HG03280 (cell line): ENCODE data around the gene MCC.

ENCODE experiments used
- ATAC-seq: cut with Tn5 transposase; IDR thresholded peaks from one replicate; pipeline ENCODE4 v1.9.1; 2021; ENCODE audit warnings: mild to moderate bottlenecking, moderate library complexity; ENCODE audit not compliant: unreplicated experiment

MCC gene

DNA sequence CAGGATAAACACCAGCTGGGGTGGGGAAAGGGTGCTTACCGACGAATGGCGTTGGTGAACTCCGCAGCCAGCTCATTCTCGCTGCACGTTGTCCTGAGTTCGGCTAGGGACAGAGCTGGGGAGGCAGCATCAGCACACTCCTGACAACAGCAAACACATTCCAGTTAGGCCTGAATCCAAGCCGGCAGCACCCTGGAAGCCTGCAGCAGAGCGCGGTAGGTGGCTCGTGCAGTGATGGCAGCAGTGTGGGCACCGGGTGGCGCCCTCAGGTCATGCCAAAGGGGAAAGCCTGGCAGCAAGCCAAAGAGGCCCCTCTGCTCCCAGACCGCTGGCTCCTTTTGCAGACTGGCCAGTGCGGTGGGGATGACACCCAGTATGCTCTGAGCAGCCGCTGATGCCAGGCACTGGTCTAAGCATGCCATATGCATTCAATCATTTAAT is 444.7 kb downstream of the MCC start:
- no peak for ATAC-seq

DNA sequence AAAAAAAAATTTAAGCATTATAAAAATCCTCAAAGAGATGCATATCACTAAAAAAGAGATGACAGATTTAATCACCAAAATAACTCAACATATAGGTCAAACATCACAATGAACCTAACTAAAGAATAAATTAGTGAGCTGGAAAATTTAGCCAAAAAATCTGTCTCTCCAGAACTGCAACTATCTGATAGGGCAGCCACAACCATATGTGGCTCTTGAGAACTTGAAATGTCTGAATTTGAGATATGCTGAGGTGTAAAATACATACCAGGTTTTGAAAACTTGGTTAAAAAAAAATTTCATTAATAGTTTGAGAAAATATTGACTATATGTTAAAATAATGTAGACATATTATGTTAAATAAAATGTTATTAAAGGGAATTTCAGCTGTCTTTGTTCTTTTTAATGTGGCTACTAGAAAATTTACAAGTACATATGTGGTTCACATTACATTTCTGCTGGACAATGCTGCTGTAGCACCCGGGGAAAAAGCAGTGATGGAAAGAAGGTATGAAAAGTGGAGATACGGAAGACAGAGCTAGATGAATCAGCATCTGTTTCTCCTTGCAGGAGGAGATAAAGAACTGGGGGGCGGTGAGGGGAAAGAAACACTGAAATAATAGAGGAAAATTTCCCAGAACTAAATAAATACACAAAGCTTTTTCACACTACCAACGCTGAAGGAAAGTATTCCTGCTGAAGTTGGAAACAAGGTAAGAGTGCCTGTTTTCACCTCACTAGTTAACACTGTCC is 445.6 kb downstream of the MCC start:
- no peak for ATAC-seq

DNA sequence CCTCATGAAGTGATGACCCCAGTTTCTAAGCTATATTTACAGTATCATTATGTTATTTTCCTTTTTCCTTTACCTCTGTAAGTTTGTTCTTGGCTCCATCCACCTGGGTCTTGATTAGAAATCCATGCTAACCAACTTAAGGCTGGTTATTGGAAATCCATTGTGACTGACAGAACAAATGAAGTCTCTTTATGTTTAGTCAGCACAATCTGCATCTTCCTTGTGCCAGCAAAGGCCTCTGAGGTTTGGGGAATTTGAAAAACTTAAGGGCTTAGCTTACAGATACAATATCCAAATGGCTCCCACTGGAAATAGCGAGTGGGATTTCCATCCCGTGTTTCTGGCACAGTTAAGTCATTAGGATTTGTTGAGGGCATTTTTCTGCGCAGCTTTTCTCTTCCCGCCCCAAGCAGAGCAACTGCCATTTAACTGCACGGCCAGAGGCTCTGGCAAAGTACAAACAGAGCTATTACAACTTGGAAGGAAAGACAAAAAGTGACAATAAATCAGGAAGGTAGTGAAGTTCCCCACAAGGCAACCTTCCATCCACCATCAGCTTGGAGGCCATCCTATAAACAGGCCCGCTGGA is 447.5 kb downstream of the MCC start:
- ATAC-seq, result no peak

DNA sequence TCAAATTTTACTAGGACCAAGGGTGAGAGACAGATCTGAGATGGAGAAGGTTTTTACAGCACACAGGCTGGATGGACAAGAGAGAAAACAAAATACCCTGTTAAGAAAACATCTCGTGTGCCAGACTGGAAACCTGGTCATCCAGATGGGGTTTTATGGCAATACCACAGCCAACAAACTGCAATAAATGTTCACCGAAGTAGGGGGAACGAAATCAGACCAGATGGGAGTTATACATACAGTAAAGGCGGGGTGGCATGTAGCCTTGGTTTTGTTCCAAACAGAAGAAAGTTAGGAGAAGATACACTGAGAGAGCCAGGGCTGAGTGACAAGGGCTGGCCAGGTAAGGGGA is 448.3 kb downstream of the MCC start:
- no peak for ATAC-seq

DNA sequence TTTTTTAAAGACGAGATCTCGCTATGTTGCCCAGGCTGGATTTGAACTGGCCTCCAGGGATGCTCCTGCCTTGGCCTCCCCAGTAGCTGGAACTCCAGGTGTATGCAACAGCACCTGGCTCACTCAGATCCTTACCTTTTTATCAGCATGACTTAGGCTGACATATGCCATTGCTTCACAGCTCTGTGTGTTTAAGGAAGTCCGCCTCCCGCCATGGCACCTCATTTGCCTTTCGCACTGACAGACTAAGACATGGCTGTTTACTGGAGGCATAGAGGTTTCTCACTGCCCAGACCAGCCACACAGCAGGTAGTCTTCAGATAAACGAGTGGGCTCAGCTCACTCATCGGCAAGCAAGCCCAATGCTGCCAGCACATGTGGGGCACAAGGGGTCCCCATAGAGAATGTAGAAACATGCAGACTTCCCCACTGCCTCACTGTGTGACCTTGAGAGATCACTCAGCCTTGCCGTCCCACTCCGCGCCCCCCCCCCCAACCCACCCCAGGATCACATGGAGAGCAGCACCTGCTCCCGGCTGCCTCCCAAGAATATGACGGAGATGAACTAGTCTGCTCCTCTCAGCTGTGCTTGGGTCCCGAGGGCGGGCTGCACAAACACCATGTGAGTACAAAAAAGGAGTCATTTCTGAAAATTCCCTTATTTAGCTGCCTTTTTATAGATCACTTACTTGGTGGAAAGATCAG is 448.9 kb downstream of the MCC start:
- ATAC-seq, result no peak

DNA sequence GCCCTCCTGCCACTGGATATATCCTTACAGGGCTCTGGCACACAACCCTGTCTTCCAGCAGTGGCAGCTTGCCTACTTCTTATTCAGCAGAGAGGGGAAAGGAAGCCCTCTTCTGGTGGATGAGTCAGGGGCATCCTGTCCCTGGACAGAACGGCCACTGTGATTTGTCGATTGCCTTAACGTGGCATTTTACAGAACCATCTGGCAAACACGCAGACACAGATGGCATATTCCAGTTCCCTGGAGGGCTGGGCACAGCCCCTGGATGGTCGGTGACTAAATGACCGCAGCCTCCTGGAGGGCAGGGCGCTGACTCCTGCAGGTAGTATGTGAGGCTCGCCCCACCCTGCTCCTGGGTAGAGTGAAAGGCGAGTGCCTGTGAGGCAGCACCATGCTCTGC is 449.5 kb downstream of the MCC start:
- no peak for ATAC-seq

DNA sequence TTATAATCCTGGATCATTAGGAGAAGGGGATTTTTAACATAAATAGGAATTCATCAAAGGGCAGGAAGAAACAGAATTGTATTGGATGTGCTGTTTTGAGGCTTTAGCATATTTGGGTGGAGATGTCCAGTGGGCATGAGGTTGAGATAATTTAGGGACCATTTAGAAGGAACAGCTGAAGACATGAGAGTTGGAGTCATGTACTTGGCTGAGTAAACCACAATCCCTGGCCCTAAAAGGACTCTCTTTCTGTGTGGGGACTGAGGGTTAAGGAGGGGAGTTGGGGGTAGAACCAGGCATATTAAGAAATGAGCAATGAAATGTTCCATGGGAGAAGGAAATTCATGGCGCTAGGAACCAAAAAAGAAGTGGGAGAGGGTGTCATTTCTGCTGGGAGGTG is 450.1 kb downstream of the MCC start:
- no peak for ATAC-seq

DNA sequence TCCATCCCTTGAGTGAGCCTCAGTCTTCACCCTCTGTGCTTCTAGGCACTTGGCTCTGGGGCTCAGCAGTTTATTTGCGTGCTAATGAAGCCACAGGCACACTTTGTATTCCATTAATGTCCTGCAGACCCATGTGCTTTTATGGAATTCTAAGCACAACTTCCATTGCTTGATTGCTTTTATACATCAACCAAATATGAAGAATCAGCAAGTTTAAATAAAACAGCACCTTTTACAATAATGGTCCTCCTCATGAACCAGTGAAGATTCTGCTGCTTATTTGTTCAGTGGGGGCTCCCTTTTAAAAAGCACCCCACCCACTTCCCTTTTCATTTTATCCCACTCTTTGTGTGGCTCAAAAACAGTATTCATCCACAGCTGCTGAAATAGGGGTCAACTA is 451.4 kb downstream of the MCC start:
- ATAC-seq, result no peak

- ATAC-seq, result no peak
Observed at GRCh38 chr5:113036321-113036720, 451.9 kb downstream of the MCC start.

DNA sequence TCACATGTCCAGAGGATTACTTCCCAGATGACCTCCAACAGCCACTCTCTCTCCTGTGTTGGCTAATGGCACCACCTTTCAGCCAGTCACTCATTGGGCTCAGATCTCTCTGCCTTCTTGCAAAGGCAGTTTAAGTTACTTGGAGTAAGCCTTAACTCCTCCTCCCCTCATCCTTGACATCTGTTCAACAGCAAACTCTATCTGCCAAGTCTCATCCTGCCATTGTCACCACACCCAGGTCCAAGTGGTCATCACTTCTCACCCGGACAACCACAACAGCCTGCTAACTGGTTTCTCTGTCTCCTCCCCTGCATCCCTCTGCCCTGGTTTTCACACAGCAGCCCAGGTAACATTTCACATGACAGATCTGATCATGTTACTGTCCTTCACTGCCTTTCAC is 453.2 kb downstream of the MCC start:
- no peak for ATAC-seq

DNA sequence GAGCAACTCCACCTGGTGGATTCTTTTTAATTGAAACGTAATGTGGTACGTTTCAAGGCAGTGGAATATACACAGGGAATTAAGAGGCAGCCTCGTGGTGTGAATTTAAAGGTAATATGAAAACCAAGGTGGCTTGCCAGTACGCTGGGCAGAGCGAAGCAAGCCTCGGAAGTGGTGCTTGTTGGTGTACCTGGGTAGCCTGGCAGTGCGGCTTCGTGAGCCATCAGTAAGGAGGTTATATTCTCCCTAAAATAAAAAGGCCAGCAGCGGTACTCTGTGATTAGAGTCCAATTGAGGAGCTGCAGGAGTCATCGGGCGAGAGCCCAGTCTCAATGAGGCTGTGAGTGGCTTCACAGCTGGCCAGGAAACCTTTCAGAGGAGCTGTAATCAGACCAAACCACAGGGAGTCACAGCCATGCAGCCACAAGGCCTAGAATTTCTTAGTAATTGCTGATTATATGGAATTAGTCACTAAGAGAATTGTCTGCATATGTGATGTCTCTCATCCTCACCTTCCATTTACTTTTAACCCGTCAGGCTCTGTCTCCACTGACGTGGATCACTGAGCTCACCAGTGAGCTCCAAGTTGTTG is 454.0 kb downstream of the MCC start:
- no peak for ATAC-seq

- no peak for ATAC-seq
Observed at GRCh38 chr5:113031557-113031956, 456.7 kb downstream of the MCC start.

GRCh38 chr5:113031104-113031503 is 457.1 kb downstream of the MCC start:
- no peak for ATAC-seq

DNA sequence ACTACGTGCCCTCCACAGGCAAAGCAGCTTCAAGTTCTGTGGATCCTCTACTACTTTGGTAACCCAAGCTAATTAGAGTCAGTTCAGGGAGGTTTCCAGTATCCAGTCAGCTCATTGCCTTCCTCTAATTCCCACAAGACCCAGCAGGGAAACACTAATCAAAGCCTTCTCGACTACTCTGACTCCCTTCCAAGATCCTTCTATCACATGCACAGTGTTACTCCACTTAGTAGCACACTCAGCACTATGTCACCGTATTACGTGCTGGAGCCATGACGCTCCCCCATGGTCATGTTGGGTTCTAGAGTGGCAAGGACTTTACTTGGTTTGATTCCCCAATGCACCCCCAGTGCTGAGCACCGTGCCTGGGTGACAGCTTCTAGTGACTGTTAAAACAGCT is 458.6 kb downstream of the MCC start:
- ATAC-seq, result no peak

GRCh38 chr5:113027431-113027830 is 460.8 kb downstream of the MCC start:
- ATAC-seq, result no peak

DNA sequence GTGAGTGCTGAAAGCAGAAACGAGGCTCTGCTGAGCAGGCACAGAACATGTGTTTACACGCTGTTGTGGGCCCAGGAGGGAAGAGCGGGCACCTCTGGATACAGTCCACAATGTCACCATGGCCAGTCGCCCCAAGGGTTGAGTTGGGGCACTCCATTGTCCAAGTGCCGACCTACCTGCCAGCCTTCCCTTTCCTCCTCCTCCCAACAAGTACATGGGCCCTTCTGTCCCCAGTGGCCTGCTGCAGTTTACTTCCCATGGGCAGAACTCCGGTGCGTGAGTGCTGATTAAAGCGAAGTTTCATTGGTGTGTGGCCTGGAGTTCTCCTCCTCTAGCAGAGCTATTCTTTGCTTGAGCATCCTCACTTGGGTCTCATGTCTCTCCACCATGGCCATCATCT is 461.2 kb downstream of the MCC start:
- no peak for ATAC-seq

GRCh38 chr5:113026211-113026610 is 462.0 kb downstream of the MCC start:
- no peak for ATAC-seq

GRCh38 chr5:113025596-113025995 is 462.7 kb downstream of the MCC start:
- ATAC-seq, result no peak

GRCh38 chr5:113024076-113024697 is 464.1 kb downstream of the MCC start:
- no peak for ATAC-seq

DNA sequence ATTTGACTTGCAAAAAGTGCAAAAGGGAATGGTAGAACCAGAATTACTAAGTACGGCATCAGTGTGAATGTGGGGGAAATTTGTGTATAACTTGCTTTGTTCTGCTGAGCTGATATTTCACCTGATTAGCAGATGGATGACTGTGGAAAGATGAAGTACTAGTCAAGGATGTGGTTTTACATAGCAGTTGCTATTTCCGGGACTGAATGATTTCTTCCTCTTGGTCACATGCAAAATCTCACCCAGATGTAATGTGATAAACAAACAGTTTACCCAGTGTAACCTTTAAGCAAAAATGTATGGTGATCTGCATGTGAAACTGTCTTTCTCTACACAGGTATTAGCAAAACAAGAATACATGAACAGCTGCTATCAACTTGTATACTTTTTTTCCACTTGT is 465.6 kb downstream of the MCC start:
- ATAC-seq, result peak; percentile 77

DNA sequence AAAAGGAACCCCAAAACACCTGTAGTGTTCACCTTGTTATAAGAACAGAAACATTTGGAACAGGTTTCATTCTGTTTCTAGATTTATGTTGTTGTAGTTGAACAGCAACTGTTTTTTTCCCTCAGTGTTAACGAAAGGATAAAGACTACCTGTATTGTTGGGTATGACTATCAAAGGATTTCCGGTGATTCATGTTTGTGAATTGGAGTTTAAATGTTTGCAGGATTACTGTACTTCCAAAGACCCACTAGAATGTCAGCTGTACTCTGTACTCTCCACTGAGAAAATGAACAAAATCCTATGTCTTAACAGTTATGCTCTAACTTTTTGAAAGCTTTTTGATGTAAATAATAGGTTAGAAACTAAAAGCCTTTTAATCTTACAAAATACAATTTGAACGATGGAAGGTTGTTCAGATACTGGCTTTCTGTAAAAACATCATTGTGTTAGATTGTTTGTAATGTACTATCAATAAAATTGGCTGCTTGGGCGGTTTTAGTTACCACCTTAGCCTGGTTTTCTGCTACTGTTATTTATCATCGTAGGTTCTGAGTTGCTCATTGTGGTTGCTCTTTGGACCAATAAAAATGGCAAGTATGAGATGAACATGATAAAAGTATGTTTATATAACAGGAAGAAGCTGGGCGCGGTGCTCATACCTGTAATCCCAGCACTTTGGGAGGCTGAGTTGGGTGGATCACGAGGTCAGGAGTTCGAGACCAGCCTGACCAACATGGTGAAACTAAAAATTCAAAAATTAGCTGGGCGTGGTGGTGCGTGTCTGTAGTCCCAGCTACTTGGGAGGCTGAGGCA is 467.6 kb downstream of the MCC start:
- no peak for ATAC-seq
